ENCODE results near the gene GDF11.

The GDF11 gene

DNA sequence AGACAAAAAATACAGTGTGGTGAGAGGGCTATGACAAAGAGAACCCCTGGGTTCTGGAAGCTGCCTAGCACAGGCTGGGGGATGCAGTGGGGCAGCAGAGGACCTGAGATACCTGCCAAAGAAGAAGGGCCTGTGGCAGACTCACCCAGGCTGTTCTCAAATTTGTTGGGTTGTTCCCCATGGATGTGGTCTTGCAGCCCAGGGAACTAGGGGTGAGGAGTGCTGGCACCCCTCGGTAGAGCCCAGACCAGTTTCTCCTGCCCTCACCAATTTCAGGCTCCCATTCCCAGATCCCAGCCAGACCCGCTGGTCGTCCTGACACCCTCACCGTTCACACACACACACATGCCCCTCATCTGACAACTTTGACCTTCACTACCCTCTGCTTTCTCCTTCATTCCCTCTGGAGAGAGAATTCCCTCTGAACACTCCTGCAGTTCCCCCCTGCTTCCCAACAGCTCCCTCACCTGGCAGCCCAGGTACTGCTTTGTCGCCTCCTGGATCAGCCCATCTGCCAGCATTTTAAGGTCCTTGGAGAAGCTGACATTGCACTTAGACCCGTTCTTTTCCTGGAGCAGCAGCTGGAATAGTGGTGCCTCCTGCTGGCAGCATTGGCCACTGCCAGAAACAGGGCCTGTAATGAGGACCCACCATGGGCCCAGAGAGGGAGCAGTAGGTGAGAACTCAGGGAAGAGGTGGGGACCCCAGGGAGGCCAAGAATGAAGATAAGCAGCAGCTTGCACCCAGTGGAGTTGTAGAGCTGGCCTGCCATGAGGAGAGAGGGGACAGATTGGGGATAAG is 5.9 kb upstream of the GDF11 start:
- peaks cover 33% of the 10 kb centered on the region for H3K4me1 Mint-ChIP-seq
- peak overlapping the region; percentile 92 to 96 (median 94) for H3K27ac Mint-ChIP-seq
- H3K4me3 Mint-ChIP-seq = peak overlapping the region; percentile 86 to 87 (median 86)
- no peaks in the 10 kb centered on the region for H3K9me3 Mint-ChIP-seq
- TF ChIP-seq, protein P1, sequence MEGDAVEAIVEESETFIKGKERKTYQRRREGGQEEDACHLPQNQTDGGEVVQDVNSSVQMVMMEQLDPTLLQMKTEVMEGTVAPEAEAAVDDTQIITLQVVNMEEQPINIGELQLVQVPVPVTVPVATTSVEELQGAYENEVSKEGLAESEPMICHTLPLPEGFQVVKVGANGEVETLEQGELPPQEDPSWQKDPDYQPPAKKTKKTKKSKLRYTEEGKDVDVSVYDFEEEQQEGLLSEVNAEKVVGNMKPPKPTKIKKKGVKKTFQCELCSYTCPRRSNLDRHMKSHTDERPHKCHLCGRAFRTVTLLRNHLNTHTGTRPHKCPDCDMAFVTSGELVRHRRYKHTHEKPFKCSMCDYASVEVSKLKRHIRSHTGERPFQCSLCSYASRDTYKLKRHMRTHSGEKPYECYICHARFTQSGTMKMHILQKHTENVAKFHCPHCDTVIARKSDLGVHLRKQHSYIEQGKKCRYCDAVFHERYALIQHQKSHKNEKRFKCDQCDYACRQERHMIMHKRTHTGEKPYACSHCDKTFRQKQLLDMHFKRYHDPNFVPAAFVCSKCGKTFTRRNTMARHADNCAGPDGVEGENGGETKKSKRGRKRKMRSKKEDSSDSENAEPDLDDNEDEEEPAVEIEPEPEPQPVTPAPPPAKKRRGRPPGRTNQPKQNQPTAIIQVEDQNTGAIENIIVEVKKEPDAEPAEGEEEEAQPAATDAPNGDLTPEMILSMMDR (IDR thresholded peaks at IDR 0.05; ENCODE audit: unreplicated experiment in 3 of 3) = peak in 2 of 3 experiments; percentile 65 to 75
- H3K27me3 Mint-ChIP-seq (ENCODE audit: low read depth) = no peaks in the 10 kb centered on the region
- H3K36me3 Mint-ChIP-seq (ENCODE audit: low read depth) = no peaks in the 10 kb centered on the region

DNA sequence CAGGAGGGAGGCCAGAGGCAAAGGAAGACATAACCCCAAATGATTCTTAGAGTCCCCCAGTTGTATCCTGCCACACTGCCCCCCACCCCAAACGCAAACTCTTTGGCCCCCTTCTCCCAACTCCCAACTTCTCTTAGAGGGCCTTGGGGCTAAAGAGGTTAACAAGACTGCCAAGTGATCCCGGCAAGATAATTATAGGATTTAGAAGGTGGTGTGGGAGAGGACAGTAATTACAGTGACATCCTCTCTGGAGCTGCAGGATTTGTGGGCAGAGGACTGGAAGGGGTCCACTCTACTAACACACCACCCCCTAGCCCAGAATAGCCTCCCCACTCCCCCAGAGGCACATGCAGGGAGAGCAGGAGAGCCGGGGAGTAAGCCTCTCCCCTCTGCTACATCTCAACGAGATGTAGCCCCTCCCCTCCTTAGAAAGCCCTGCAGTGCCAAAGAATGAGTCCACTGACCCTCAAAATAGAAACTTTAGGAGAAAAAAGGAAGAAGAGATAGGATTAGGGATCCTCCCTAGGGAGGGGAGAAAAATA is 5.3 kb upstream of the GDF11 start:
- TF ChIP-seq, protein P1 (IDR thresholded peaks at IDR 0.05; ENCODE audit: unreplicated experiment in 3 of 3) = no peak
- Mint-ChIP-seq H3K4me3 (peak overlapping the region; percentile 86 to 87 (median 86)), H3K27ac (peak overlapping the region; percentile 92 to 96 (median 94)), H3K4me1 (peaks cover 40% of the 10 kb centered on the region), H3K27me3 (ENCODE audit: low read depth) (no peaks in the 10 kb centered on the region), H3K36me3 (ENCODE audit: low read depth) (no peaks in the 10 kb centered on the region), H3K9me3 (no peaks in the 10 kb centered on the region)

DNA sequence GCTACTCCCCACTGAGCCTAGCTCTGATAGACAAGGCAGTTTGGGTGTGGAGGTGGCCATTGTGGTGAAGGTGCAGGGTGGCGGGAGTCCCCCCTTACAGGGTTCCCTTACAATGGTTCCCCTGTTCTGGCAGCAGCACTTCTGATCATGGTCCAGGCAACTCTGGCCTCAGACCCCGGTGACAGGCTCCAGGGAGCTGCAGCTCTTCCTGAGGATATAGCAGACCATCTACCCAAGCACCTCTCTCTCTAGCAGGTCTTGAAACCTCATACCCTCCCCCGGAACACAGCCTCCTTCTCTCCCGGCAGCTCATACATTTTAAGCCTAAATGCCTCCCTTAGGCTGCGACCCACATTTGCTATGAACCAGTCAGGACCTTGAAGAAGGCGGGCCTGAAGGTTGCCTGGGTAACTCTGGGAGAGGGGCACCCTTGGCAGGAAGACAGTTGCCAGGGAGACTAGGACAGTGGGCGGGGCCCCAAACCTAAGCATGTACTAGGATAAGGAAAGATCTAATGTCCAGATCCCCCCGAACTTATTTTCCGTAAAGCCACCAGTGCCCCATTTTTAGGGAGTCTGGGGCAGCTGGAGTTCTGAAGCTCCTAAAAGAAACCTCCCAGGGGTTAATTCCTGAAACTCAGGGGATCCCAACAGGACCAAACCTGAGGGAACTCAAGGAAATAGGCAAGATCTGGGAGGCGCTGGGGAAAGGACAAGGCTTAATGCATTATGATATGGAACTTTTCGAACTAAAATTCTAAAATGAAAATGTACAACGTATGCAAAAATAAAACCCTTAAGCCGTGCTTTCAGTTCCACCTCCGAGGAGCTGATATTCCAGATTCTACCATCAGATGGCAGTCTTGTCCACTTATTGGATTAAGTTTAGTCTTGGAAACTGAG is 4.5 kb upstream of the GDF11 start:
- Mint-ChIP-seq H3K4me3 (peak overlapping the region; percentile 86 to 87 (median 86)), H3K4me1 (peaks cover 43% of the 10 kb centered on the region), H3K9me3 (no peaks in the 10 kb centered on the region), H3K27ac (peak overlapping the region; percentile 92 to 96 (median 94)), H3K36me3 (ENCODE audit: low read depth) (no peaks in the 10 kb centered on the region), H3K27me3 (ENCODE audit: low read depth) (no peaks in the 10 kb centered on the region)
- TF ChIP-seq, protein P1 (IDR thresholded peaks at IDR 0.05; ENCODE audit: unreplicated experiment in 3 of 3) = peak; percentile 88 to 95 (median 91)

DNA sequence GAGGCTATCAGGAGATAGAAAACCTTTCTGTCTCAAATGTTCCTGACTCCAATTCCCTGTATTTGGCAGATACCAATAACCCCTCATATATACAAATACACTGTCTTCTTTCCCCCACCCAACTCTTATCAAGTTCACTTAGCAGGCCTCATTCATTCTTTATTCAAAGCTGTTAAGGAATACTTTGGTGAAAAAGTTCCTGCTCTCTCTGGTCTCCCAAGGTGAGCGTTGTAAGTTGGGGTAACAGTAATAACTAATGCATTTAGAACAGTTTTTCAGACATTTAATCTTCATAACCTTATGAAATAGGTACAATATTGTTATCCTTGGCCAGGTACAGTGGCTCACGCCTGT is 3.9 kb upstream of the GDF11 start:
- H3K9me3 Mint-ChIP-seq = no peaks in the 10 kb centered on the region
- H3K36me3 Mint-ChIP-seq (ENCODE audit: low read depth) = no peaks in the 10 kb centered on the region
- TF ChIP-seq, protein P1 (IDR thresholded peaks at IDR 0.05; ENCODE audit: unreplicated experiment in 3 of 3) = peak in 1 of 3 experiments; percentile 2
- peaks cover 43% of the 10 kb centered on the region for H3K4me1 Mint-ChIP-seq
- H3K27ac Mint-ChIP-seq = peak overlapping the region; percentile 92 to 96 (median 94)
- H3K4me3 Mint-ChIP-seq = peak overlapping the region; percentile 86 to 87 (median 86)
- H3K27me3 Mint-ChIP-seq (ENCODE audit: low read depth) = no peaks in the 10 kb centered on the region

DNA sequence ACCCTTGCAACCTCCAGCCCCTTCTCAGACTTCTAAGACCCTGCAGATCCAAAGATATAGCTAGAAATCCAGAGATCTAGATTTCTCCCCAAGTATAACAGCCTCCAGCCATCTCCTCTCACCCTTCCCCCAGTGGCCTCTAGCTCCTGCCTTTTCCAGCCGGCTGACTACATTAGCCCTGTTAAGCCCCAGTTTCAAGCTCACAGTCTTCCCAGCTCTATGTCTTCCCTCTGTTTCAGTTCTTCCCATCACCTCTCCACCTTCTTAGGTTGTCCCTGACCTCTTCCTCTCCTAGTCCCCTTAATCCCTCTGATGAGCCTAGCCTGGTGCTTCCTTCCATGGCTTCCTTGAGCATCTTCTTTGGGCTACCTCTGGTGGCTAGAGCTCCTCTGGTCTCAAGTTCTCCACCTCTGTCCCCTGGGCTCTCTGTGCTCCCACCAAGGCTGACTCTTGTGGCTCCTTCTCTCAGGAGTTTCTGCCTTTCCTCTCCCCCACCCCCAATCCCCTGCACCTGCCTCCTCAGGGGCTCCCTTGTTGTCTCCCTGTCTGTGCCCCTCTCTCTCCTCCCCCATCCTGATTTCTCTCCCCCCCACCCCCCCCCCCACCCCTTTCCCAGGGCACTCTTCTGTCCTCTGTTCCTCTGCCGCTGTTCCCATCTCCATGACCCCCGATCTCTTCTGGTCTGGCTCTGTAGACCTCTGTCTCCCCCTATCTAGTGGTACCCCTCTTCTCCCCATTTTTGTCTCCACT is 816 bp upstream of the GDF11 start:
- H3K36me3 Mint-ChIP-seq (ENCODE audit: low read depth) = no peaks in the 10 kb centered on the region
- peaks cover 55% of the 10 kb centered on the region for H3K4me1 Mint-ChIP-seq
- peak overlapping the region; percentile 84 to 93 (median 86) for H3K4me3 Mint-ChIP-seq
- H3K27me3 Mint-ChIP-seq (ENCODE audit: low read depth) = no peaks in the 10 kb centered on the region
- TF ChIP-seq, protein P1 (IDR thresholded peaks at IDR 0.05; ENCODE audit: unreplicated experiment in 3 of 3) = no peak
- H3K9me3 Mint-ChIP-seq = no peaks in the 10 kb centered on the region
- peak overlapping the region; percentile 83 to 99 (median 94) for H3K27ac Mint-ChIP-seq

Measured in nephron (organoid).